SU-DHL-6 (cell line): ENCODE data around the gene TRIM34.

ENCODE experiments used
- H2AFZ ChIP-seq: fragments of 200-600 bp; sonication (generic); 2 replicates; pipeline ENCODE4 v1.6.1; 2014; ENCODE audit warnings: low read depth, mild to moderate bottlenecking, moderate library complexity, mixed read lengths, antibody characterized with exemption, low read length; ENCODE audit not compliant: severe bottlenecking
- H3F3A ChIP-seq: fragments of 200-600 bp; shearing (Covaris generic); 2 replicates; pipeline ENCODE4 v1.6.0; 2016; ENCODE audit warnings: antibody characterized with exemption, mild to moderate bottlenecking; ENCODE audit not compliant: insufficient read depth
- H3K27ac ChIP-seq: fragments of 200-600 bp; sonication (generic); 2 replicates; pipeline ENCODE4 v1.5.1; 2016; ENCODE audit warnings: low read depth, mild to moderate bottlenecking, low read length, moderate library complexity, mixed read lengths
- H3K27me3 ChIP-seq: fragments of 200-600 bp; sonication (generic), shearing (Covaris generic); 2 replicates; pipeline ENCODE4 v1.6.0; 2014; ENCODE audit warnings: mild to moderate bottlenecking, low read length
- H3K36me3 ChIP-seq: fragments of 200-600 bp; sonication (generic); 2 replicates; pipeline ENCODE4 v1.6.1; 2014; ENCODE audit warnings: mild to moderate bottlenecking, low read length, mixed read lengths
- H3K4me2 ChIP-seq: fragments of 300-600, 200-600 bp; shearing (Covaris generic), sonication (generic); 2 replicates; pipeline ENCODE4 v1.6.0; 2014; ENCODE audit warnings: low read length, low read depth, mild to moderate bottlenecking; ENCODE audit not compliant: poor library complexity, severe bottlenecking
- H3K4me3 ChIP-seq: fragments of 200-600 bp; sonication (generic); 2 replicates; pipeline ENCODE4 v1.5.1; 2014; ENCODE audit warnings: antibody characterized with exemption, low read length, mild to moderate bottlenecking, mixed read lengths; ENCODE audit not compliant: insufficient read depth, poor library complexity, severe bottlenecking
- H3K79me2 ChIP-seq: fragments of 200-600 bp; sonication (generic); 2 replicates; pipeline ENCODE4 v1.6.1; 2014; ENCODE audit warnings: mild to moderate bottlenecking, low read length, moderate library complexity; ENCODE audit not compliant: insufficient read depth
- H3K9ac ChIP-seq: fragments of 200-600 bp; sonication (generic); 2 replicates; pipeline ENCODE4 v1.7.0; 2014; ENCODE audit warnings: mild to moderate bottlenecking, low read length
- H3K9me2 ChIP-seq: fragments of 200-600 bp; sonication (generic); replicated peaks from 2 replicates; pipeline ENCODE4 v1.6.1; 2014; ENCODE audit warnings: low read length; ENCODE audit not compliant: insufficient read depth
- H3K9me3 ChIP-seq: fragments of 200-600 bp; sonication (generic); 2 replicates; pipeline ENCODE4 v1.6.1; 2014; ENCODE audit warnings: low read length, mixed read lengths; ENCODE audit not compliant: insufficient read depth
- H4K20me1 ChIP-seq: fragments of 200-600 bp; sonication (generic); 2 replicates; pipeline ENCODE4 v1.6.1; 2014; ENCODE audit warnings: low read depth, mild to moderate bottlenecking, antibody characterized with exemption, low read length, moderate library complexity, mixed read lengths
- EZH2phosphoT487 ChIP-seq: fragments of 200-600 bp; sonication (generic), shearing (Covaris generic); conservative IDR thresholded peaks from 2 replicates; pipeline ENCODE4 v1.6.1; 2018; ENCODE audit warnings: mild to moderate bottlenecking, antibody characterized with exemption, low read length, moderate library complexity, mixed read lengths
- TF ChIP-seq, protein P1 (sequence below): fragments of 200-600 bp; sonication (generic); IDR thresholded peaks from one replicate; pipeline ENCODE4 v1.5.1; 2017; ENCODE audit warnings: antibody characterized with exemption, mild to moderate bottlenecking, low read length, moderate library complexity; ENCODE audit not compliant: insufficient read depth, poor library complexity, severe bottlenecking

The TRIM34 gene

GRCh38 chr11:5604896-5605295 lies 19.9 kb upstream of the TRIM34 start:
- no peaks in the 10 kb centered on the region for H3K79me2 ChIP-seq
- no peaks in the 10 kb centered on the region for H3K9me3 ChIP-seq
- H3K27me3 ChIP-seq = no peaks in the 10 kb centered on the region
- no peak overlapping the region for H3K4me3 ChIP-seq
- no peak overlapping the region for H3K4me2 ChIP-seq
- H3K9ac ChIP-seq = no peak overlapping the region
- no peaks in the 10 kb centered on the region for H3F3A ChIP-seq
- TF ChIP-seq, protein P1, sequence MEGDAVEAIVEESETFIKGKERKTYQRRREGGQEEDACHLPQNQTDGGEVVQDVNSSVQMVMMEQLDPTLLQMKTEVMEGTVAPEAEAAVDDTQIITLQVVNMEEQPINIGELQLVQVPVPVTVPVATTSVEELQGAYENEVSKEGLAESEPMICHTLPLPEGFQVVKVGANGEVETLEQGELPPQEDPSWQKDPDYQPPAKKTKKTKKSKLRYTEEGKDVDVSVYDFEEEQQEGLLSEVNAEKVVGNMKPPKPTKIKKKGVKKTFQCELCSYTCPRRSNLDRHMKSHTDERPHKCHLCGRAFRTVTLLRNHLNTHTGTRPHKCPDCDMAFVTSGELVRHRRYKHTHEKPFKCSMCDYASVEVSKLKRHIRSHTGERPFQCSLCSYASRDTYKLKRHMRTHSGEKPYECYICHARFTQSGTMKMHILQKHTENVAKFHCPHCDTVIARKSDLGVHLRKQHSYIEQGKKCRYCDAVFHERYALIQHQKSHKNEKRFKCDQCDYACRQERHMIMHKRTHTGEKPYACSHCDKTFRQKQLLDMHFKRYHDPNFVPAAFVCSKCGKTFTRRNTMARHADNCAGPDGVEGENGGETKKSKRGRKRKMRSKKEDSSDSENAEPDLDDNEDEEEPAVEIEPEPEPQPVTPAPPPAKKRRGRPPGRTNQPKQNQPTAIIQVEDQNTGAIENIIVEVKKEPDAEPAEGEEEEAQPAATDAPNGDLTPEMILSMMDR = no peak
- no peak for TF ChIP-seq EZH2phosphoT487
- H3K9me2 ChIP-seq = no peaks in the 10 kb centered on the region
- H3K36me3 ChIP-seq = no peaks in the 10 kb centered on the region
- no peak overlapping the region for H3K27ac ChIP-seq
- H4K20me1 ChIP-seq = no peaks in the 10 kb centered on the region
- no peak overlapping the region for H2AFZ ChIP-seq

DNA sequence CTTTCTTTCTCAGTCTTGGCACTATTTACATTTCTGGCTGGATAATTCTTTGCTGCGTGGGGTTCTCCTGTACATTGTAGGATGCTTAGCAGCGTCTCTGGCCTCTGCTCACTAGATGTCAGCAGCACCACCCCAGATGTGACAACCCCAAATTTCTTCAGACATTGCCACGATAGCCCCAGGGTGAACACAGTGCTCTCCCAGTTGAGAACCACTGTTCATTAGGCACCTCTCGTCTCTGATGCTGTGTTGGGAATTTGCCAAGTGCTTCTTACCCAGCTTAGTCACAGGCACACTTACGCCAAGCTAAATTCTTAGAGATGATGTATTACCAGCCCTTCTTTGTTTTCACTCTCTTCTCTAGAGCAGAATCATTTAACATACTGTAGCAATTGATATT lies 19.0 kb upstream of the TRIM34 start:
- H2AFZ ChIP-seq = no peak overlapping the region
- no peaks in the 10 kb centered on the region for H3K79me2 ChIP-seq
- H3K36me3 ChIP-seq = no peaks in the 10 kb centered on the region
- H3K9me3 ChIP-seq = no peaks in the 10 kb centered on the region
- H3K9me2 ChIP-seq = no peaks in the 10 kb centered on the region
- H3K4me3 ChIP-seq = no peak overlapping the region
- no peak overlapping the region for H3K27ac ChIP-seq
- no peaks in the 10 kb centered on the region for H3K27me3 ChIP-seq
- H3F3A ChIP-seq = no peaks in the 10 kb centered on the region
- TF ChIP-seq EZH2phosphoT487 = no peak
- TF ChIP-seq, protein P1 = no peak
- no peak overlapping the region for H3K4me2 ChIP-seq
- H4K20me1 ChIP-seq = no peaks in the 10 kb centered on the region
- H3K9ac ChIP-seq = no peak overlapping the region

- no peaks in the 10 kb centered on the region for H3K36me3 ChIP-seq
- no peaks in the 10 kb centered on the region for H3K9me3 ChIP-seq
- H2AFZ ChIP-seq = no peak overlapping the region
- H3F3A ChIP-seq = no peaks in the 10 kb centered on the region
- no peak overlapping the region for H3K4me2 ChIP-seq
- H3K27me3 ChIP-seq = no peaks in the 10 kb centered on the region
- H3K4me3 ChIP-seq = no peak overlapping the region
- no peaks in the 10 kb centered on the region for H4K20me1 ChIP-seq
- no peak overlapping the region for H3K9ac ChIP-seq
- H3K27ac ChIP-seq = no peak overlapping the region
- no peaks in the 10 kb centered on the region for H3K9me2 ChIP-seq
- H3K79me2 ChIP-seq = no peaks in the 10 kb centered on the region
- TF ChIP-seq EZH2phosphoT487 = no peak
These were observed 16.0 kb upstream of the TRIM34 start for GRCh38 chr11:5608808-5609207.

DNA sequence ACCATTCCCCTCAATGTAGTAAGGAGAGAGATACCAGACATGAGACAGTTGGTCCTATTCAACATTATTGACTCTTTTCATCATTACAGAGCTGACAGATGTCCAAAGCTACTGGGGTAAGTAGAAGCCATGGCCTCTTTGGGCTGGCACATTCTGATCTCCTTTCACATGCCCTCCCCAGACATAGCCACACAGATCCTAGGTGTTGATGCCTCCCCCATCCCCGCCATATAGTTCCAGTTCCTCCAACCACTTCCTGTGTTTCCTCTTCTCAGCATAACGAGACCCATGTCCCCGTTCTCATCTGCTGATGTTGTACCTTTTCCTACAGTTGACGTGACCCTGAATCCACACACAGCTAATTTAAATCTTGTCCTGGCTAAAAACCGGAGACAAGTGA lies 14.4 kb upstream of the TRIM34 start:
- no peaks in the 10 kb centered on the region for H3K79me2 ChIP-seq
- TF ChIP-seq, protein P1 = no peak
- TF ChIP-seq EZH2phosphoT487 = no peak
- H3K9ac ChIP-seq = no peak overlapping the region
- H4K20me1 ChIP-seq = no peaks in the 10 kb centered on the region
- H3K9me3 ChIP-seq = no peaks in the 10 kb centered on the region
- no peak overlapping the region for H3K4me2 ChIP-seq
- H2AFZ ChIP-seq = no peak overlapping the region
- H3K9me2 ChIP-seq = no peaks in the 10 kb centered on the region
- no peak overlapping the region for H3K27ac ChIP-seq
- H3K27me3 ChIP-seq = no peaks in the 10 kb centered on the region
- no peaks in the 10 kb centered on the region for H3K36me3 ChIP-seq
- no peaks in the 10 kb centered on the region for H3F3A ChIP-seq
- H3K4me3 ChIP-seq = no peak overlapping the region
